ENCODE measurements around the gene DDX10. TPM values are rescaled to one million over a fixed set of nuclear protein-coding genes. Genes with fewer than 3 reads are reported as not detected.

Gene DDX10
- total and polyA plus RNA-seq, 9 of the 15 experiments (the other 6 are each of a cell fraction or from before 2014, with no cell fraction given), result 33.9 to 94.6 (median 50.7) TPM

GRCh38 chr11:108639146-108639545 lies 25.7 kb upstream of the DDX10 start:
- no peaks in the 10 kb centered on the region; a peak in 2 of 5 replicates for H3K4me1 ChIP-seq (replicated peaks in 1 of 2; ENCODE audit: control insufficient read depth in 2 of 2, insufficient read depth in 2 of 2, low read length in 2 of 2)
- no peak overlapping the region for H3K4me3 ChIP-seq
- no peaks in the 10 kb centered on the region for H3K36me3 ChIP-seq (ENCODE audit: control insufficient read depth, insufficient read depth, low read length)
- no peaks in the 10 kb centered on the region for H4K20me1 ChIP-seq (replicated peaks; ENCODE audit: control insufficient read depth, insufficient read depth, low read length)
- WGBS (ENCODE audit: insufficient coverage, low coverage, missing lambda C conversion rate), result 100% methylated on average over 1 of the region's 1 CpG
- H3K4me2 ChIP-seq (ENCODE audit: insufficient read depth, low read length), result no peak overlapping the region
- no peak for FAIRE-seq
- ChIA-PET POLR2A (interaction anchor here (1.7 kb wide), 1 partner anchor 9 kb away, joined by 3 read pairs; no protein-coding TSS in a partner anchor), CTCF (ENCODE audit: low intra/inter-chr PET ratio) (no interaction called here)
- H3K27ac ChIP-seq (ENCODE audit: extremely low read depth, low read depth, low read length), result no peak overlapping the region
- H3K9me3 ChIP-seq (replicated peaks; ENCODE audit: control insufficient read depth, insufficient read depth, low read depth, low read length), result no peaks in the 10 kb centered on the region
- H3K9me1 ChIP-seq (ENCODE audit: control insufficient read depth, insufficient read depth, low read length), result no peaks in the 10 kb centered on the region
- H3K27me3 ChIP-seq (ENCODE audit: control insufficient read depth in 2 of 2, insufficient read depth in 2 of 2, low read length in 2 of 2), result no peaks in the 10 kb centered on the region
- in situ Hi-C loops (cut with MboI) (no loop called here), intact Hi-C loops (cut with micrococcal nuclease) (no loop called here)
- BruUV-seq (replicated peaks), result no TSS peak
- no peak for DNase-seq (ENCODE audit: extremely low read depth in 1 of 4, low spot score in 3 of 4)
- no peaks in the 10 kb centered on the region for H3K79me2 ChIP-seq (ENCODE audit: control insufficient read depth, insufficient read depth, low read length)
- TF ChIP-seq HIVEP1 (CRISPR knock-in tag; IDR thresholded peaks at IDR 0.05) (no peak), ZNF57 (CRISPR knock-in tag; IDR thresholded peaks at IDR 0.05) (no peak), ETV6 (IDR thresholded peaks at IDR 0.05; ENCODE audit: borderline replicate concordance in 1 of 2, low read depth in 2 of 2, low read length in 1 of 2) (no peak), ETV6 (CRISPR knock-in tag; IDR thresholded peaks at IDR 0.05; ENCODE audit: borderline replicate concordance) (no peak), ZNF589 (CRISPR knock-in tag; IDR thresholded peaks at IDR 0.05; ENCODE audit: low read depth) (no peak), GABPB1 (CRISPR knock-in tag; IDR thresholded peaks at IDR 0.05) (no peak), ZNF121 (CRISPR knock-in tag; conservative IDR thresholded peaks at IDR 0.05) (peak; percentile 85), TFAP4 (CRISPR knock-in tag; IDR thresholded peaks at IDR 0.05; ENCODE audit: borderline replicate concordance) (no peak), FOXA3 (CRISPR knock-in tag; conservative IDR thresholded peaks at IDR 0.05 in 1 of 2, IDR thresholded peaks at IDR 0.05 in 1 of 2) (no peak), E4F1 (CRISPR knock-in tag; IDR thresholded peaks at IDR 0.05; ENCODE audit: borderline replicate concordance) (no peak), EP400 (IDR thresholded peaks at IDR 0.05) (no peak), NRF1 (conservative IDR thresholded peaks at IDR 0.05 in 1 of 2, IDR thresholded peaks at IDR 0.05 in 1 of 2) (no peak), PCBP2 (IDR thresholded peaks at IDR 0.05; ENCODE audit: low read depth, low read length, poor library complexity, severe bottlenecking) (no peak), RBM25 (IDR thresholded peaks at IDR 0.05; ENCODE audit: low read depth, low read length, severe bottlenecking) (peak; percentile 38), GMEB1 (CRISPR knock-in tag; IDR thresholded peaks at IDR 0.05) (no peak), DNMT1 (IDR thresholded peaks at IDR 0.05) (no peak)
- no peak for ATAC-seq
- no peak overlapping the region for H2AFZ ChIP-seq (ENCODE audit: low read depth, low read length)
- H3K9ac ChIP-seq (ENCODE audit: insufficient read depth in 1 of 2, low read depth in 2 of 2, low read length in 2 of 2), result no peak overlapping the region
